IPS DF 19.7 (cell line): Measurements from ENCODE around the gene FAM32A.
"Not testable (repeated sequence)": the region's sequence is repeated elsewhere in the genome, so short reads cannot be mapped to it uniquely, and the experiment has no call there.

ENCODE experiments used
- DNase-seq: peaks from one replicate; pipeline ENCODE4 v3.0.0-alpha.2; 2013; ENCODE audit warnings: low read depth, low spot score

Gene FAM32A

GRCh38 chr19:16164222-16164890, 20.9 kb upstream of the FAM32A start:
- no peak for DNase-seq

- no peak for DNase-seq
These were observed 18.8 kb upstream of the FAM32A start for GRCh38 chr19:16166417-16166816.

DNA sequence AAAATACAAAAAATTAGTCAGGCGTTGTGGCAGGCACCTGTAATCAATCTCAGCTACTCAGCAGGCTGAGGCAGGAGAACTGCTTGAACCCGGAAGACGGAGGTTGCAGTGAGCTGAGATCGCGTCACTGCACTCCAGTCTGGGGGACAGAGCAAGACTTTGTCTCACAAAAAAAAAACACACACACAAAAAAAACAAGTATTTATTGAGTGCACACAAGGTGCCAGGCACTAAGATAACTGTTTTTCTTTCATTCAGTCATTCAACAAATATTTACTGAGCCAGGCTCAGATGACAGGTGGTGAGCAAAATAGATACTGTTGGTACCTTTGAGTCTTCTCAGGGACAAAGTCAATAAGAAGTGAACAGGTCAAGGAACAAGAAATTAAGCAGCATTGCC, 18.2 kb upstream of the FAM32A start:
- DNase-seq, result no peak

- no peak for DNase-seq
These were observed 16.6 kb upstream of the FAM32A start for GRCh38 chr19:16168465-16169081.

DNA sequence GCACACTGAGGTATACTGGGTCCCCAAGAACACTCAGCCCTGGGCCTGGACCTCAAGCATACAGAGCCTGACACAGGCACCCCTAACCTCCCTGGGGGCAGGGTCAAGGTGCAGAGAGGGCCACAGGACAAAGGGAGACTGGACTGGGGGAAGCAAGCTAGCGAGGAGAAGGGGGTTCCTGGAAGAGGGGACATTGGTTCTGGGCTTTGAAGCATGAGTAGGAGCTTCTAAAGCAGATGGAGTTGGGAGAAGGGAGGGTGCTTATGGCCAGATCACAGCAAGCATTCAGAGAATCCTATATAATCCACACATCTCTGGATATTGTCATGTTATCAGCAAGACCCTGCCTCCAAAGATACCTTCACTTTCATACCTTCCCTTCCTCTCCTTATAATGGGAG, 15.1 kb upstream of the FAM32A start:
- no peak for DNase-seq

DNA sequence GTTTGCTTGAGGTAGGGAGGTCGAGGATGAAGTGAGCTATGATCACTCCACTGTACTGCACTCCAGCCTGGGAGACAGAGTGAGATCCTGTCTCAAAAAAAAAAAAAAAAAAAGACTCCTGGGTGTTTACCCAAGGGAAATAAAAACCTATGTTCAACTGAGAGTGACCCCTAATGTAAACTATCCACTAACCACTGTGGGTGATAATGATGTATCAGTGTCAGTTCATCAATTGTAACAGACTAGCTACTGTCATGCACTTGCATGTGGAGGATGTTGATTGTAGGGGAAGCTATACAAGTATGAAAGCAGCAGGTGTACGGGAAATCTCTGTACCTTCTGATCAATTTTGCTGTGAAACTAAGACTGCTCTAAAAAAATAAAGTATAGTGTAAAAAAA, 9.3 kb upstream of the FAM32A start:
- DNase-seq, result no peak

DNA sequence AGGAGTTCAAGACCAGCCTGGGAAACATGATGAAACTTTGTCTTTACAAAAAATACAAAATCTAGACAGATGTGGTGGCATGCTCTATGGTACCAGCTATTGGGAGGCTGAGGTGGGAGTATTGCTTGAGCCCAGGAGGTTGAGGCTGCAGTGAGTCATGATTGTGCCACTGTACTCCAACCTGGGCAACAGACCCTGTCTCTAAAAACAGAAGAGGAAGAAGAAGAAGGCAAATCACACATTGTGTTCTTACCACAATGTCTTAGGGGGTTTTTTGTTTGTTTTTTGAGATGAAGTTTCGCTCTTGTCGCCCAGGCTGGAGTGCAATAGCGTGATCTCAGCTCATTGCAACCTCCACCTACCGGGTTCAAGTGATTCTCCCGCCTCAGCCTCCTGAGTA, 6.3 kb upstream of the FAM32A start:
- not testable (repeated sequence) for DNase-seq

DNA sequence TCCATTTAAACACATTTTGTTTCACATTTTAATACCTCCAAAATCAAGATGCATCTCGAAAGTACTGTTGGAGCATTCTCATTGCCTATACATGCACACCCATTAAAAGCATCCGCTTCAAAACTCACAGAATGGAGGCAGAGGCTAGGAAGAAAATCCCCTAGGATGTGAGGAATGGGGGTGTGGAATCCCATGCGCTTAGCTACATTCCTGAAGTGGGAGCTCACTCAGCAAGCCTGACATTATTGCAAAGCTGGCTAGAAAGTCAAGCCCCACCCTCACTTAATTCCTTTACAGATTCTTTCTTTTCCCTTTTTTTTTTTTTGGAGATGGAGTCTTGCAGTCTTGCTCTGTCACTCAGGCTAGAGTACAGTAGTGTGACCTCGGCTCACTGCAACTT, 4.6 kb upstream of the FAM32A start:
- DNase-seq, result no peak

DNA sequence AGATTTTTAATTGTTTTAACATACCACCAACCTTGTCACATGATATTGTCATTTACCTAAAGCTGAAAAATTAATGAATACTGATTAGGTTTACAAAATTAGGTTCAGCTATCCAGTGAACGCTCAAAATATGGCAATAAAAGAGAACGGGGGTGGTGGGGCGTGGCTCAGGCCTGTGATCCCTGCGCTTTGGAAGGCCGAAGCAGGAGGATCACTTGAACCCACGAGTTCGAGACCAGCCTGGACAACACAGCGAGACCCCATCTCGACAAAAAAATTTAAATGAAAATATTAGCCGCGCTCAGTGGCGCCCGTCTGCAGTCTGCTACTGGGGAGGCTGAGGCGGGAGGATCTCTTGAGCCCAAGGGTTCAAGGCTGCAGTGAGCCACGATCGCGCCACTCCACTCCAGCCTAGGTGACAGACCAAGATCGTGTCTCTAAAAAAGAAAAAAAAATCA, 516 bp upstream of the FAM32A start:
- no peak for DNase-seq

DNA sequence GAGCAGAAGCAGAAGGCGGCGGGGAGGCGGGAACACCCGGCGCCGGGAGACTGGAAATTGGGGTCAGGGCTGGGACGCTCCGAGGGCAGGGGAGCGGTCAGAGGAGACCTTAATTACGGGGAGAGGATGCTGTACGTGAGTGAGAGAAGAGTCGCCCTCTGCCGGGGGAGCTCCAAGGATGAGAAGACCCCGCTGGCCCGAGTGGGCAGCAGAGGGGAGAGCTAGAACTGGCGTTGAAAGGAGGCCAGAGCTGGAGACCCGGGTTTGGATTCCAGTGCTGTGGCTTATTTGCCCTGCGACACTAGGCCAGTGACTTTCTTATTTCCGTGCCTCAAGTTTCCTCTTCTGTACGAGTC, 536 bp downstream of the FAM32A start:
- DNase-seq, result no peak

- DNase-seq, result no peak
These were observed 3.3 kb downstream of the FAM32A start for GRCh38 chr19:16188521-16188920.

GRCh38 chr19:16190198-16190597, 5.0 kb downstream of the FAM32A start:
- no peak for DNase-seq

DNA sequence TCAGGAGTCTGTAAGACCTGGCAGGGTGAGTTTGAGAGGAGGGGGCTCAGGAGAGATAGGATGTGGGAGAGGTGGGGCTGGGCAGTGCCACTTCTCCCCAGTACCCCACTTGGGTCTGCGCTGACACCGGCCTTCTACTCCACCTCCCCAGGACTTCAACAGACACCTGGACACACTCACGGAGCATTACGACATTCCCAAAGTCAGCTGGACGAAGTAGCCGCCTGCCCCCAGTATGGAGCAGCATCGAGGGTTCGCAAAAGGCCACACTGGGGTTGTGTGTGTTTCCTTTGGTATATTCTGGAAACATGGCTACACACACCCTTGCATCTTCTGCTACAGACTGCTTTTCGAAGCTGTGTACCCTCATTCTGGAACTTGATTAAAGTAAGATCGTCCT, 5.5 kb downstream of the FAM32A start:
- DNase-seq, result no peak

DNA sequence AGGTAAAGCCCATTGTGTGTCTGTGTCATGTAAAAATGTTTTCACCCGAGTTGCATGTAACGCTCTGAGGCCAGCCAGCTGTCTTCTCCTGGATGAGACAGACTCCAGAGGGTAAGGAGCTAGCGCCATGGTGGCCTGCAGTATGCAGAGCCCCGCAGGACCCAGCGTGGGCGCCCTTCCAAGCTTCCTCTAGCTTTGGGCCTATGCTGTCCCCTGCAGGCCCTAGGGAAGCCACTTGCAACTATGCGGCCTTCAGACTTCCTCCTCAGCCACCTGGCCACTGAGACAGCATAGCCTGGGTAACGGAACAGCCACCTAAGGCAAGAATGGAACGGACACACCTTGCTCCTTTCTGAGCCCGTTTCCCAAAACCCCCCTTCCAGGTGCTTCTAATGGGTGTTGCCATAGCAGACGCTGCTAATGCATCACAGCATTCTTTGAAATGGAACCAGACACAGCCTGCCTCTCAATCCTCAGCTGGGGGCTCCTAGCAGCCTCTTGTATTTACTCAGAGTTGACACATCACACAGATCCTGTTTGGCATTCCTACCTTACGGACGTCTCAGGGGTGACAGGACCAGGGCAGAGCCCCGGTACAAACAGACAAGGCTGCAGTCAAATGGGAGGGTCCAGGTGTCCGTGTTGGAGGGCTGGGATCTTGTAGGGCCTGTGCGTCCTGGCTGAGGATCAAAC, 6.2 kb downstream of the FAM32A start:
- DNase-seq, result no peak

- DNase-seq, result no peak
These were observed 8.3 kb downstream of the FAM32A start for GRCh38 chr19:16193466-16193865.

- no peak for DNase-seq
These were observed 12.0 kb downstream of the FAM32A start for GRCh38 chr19:16197188-16197621.

GRCh38 chr19:16197622-16198369, 12.6 kb downstream of the FAM32A start, which contains the start of gene AP1M1:
TSS of gene AP1M1 (plus strand) at chr19:16197911. CDS start at chr19:16198027, 116 bp downstream.
- peak; percentile 87 for DNase-seq

DNA sequence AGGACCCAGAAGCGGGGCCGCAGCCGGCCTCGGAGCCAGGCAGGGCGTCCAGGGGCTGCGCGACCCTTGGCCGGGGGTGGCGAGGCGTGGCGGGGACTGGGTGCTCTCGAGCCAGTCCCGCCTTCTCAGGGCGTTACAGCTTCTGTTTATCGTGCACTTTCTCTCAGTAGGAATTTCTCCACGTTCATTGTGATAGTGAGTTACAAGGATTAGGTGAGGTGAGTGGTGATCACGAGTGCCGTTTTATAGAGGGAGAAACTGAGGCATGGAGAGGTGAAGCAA, 13.1 kb downstream of the FAM32A start:
- DNase-seq, result no peak

DNA sequence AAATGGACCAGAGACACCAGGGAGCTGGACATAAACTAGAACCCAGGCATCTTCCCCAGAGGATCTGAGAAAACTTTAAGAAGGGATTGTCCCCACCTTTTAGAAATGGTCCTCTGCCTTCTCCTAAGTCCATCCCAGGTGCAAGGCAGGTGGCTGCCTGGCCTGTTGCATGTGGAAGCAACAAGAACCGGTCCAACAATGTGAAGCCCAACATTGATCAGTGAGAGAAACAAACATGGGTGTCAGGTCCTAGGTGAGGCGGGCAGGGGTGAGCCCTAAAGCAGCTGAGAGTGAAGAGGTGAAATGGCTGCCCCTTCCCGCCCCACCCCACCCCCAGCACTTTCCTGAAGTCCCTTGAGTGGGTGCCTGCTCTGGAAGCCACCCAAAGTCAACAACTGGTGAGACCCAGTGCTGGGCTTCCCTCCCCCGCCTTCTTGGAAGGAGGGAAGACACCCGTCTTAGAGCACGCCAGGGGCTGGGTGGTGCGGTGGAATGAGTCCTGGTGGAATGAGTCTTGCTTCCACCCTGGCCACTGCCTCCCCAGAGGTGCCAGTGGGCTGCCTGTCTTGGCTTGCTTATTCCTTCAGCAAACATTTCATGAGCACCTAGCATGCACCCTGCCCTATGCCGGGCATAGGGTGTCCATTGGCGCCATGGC, 14.2 kb downstream of the FAM32A start:
- no peak for DNase-seq

DNA sequence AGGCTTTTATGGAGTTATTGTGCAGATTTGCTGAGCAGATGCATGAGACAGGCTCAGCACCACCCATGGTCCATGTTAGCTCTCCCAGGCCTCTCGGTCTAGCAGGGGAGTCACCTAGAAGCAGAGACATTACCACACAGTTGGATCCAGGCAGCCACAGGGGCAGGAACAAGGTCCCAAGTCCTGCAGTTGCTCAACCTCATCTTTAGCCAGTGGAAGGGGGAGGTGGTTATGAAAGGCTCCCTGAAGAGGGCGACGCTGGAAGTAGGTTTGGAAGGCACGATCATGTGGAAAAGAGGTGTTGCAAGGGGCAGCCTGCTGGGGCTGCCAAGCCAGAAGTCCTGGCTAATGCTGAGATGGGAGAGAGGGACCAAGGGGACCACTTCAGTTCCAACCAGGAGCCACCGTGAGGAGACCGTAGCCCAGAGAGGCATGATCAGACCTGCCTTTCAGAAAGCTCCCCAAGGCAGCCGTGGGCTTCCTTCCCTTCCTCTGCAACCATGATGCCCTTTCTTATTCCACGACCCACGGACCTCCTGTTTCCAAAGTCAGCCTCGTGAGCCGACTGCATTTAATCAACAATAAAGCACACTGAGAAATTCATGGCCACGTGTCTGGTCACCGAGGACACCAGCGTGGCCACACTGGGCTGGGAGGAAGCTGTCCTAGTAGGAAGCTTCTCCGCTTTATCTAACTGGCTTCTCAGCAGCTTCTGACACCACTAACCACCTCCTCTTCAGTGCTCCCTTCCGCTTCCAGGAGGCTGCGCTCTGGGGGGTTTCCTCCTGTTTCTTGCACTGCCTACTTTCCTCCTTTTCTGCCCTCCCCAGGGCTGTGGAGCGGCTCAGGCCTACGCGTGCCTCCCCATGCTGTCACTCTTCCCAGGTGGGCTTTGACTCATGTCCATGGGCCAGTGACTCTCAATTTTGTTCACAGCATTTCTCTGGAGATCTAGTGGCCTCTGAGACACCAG, 15.1 kb downstream of the FAM32A start:
- no peak for DNase-seq

DNA sequence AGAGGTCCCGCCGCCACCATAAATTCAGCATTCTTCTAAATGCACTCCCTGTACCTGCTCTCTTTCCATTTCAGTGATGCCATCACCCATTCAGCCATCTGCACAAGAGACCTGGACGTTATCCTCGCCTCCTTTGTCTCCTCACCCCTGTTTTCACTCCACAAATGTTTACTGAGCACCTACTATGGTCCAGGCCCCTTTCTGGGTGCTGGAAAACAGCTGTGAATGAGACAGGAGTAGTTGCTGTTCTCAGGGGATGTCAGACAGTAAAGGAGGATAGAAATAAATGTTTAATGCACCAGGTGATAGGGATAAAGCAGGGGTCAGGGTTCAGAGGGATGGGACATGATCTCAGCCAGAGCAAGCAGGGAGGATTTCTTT, 15.8 kb downstream of the FAM32A start:
- DNase-seq, result no peak
